GM23338 (cell line): ENCODE results near the gene DZIP1. TPM values are rescaled to one million over a fixed set of nuclear protein-coding genes. Genes with fewer than 3 reads are reported as not detected.

Source experiments
- ATAC-seq: fragments of 200-7000 bp; cut with Tn5 transposase; 3 replicates; pipeline ENCODE4 v1.9.1; 2020
- DNase-seq: peaks from one replicate; pipeline ENCODE4 v3.0.0-alpha.2; 2015; ENCODE audit warnings: low spot score
- H2AFZ ChIP-seq: fragments of 200-600 bp; sonication (generic); 2 replicates; pipeline ENCODE4 v1.8.0; 2016; ENCODE audit warnings: antibody characterized with exemption, mild to moderate bottlenecking, moderate library complexity
- H3F3A ChIP-seq: fragments of 200-600 bp; sonication (generic); replicated peaks from 2 replicates; pipeline ENCODE4 v1.8.0; 2017; ENCODE audit warnings: antibody characterized with exemption, mixed run types, low read depth
- H3K27ac ChIP-seq: fragments of 200-600 bp; sonication (generic); 2 replicates; pipeline ENCODE4 v1.6.1; 2016; ENCODE audit warnings: low read depth
- H3K27me3 ChIP-seq: fragments of 200-600 bp; sonication (generic); 2 replicates; pipeline ENCODE4 v1.8.0; 2016; ENCODE audit warnings: mild to moderate bottlenecking, mixed run types, moderate library complexity; ENCODE audit not compliant: insufficient read depth
- H3K36me3 ChIP-seq: fragments of 200-600 bp; sonication (generic); 2 replicates; pipeline ENCODE4 v1.8.0; 2016; ENCODE audit warnings: mild to moderate bottlenecking; ENCODE audit not compliant: insufficient read depth
- H3K4me1 ChIP-seq: fragments of 200-600 bp; sonication (generic); 2 replicates; pipeline ENCODE4 v1.8.0; 2016; ENCODE audit warnings: mild to moderate bottlenecking, moderate library complexity; ENCODE audit not compliant: insufficient read depth
- H3K4me2 ChIP-seq: fragments of 200-600 bp; sonication (generic); 2 replicates; pipeline ENCODE4 v1.7.1; 2017; ENCODE audit warnings: mixed run types
- H3K4me3 ChIP-seq: fragments of 200-600 bp; sonication (generic); 2 replicates; pipeline ENCODE4 v1.6.1; 2016; ENCODE audit warnings: mixed run types
- H3K79me2 ChIP-seq: fragments of 200-600 bp; sonication (generic); replicated peaks from 2 replicates; pipeline ENCODE4 v1.8.0; 2017; ENCODE audit warnings: mild to moderate bottlenecking; ENCODE audit not compliant: insufficient read depth
- H3K9me2 ChIP-seq: fragments of 200-600 bp; sonication (generic); 2 replicates; pipeline ENCODE4 v1.8.0; 2017; ENCODE audit not compliant: insufficient read depth
- H4K20me1 ChIP-seq: fragments of 200-600 bp; sonication (generic); replicated peaks from 2 replicates; pipeline ENCODE4 v1.8.0; 2017; ENCODE audit warnings: mild to moderate bottlenecking; ENCODE audit not compliant: insufficient read depth
- H3K27ac Mint-ChIP-seq: 2 replicates; pipeline ENCODE4 v1.8.0; 2020; ENCODE audit warnings: inconsistent platforms, mild to moderate bottlenecking, moderate library complexity, mixed read lengths
- H3K27me3 Mint-ChIP-seq: 3 replicates; pipeline ENCODE4 v1.8.0; 2022; ENCODE audit warnings: low read depth, mild to moderate bottlenecking, moderate library complexity, mixed read lengths, inconsistent platforms; ENCODE audit not compliant: insufficient read depth, poor library complexity
- H3K36me3 Mint-ChIP-seq: 3 replicates; pipeline ENCODE4 v1.8.0; 2021; ENCODE audit warnings: low read depth, mild to moderate bottlenecking, inconsistent platforms, moderate library complexity, mixed read lengths
- H3K4me1 Mint-ChIP-seq: 3 replicates; pipeline ENCODE4 v1.8.0; 2020; ENCODE audit warnings: mild to moderate bottlenecking, inconsistent platforms, mixed read lengths
- H3K4me3 Mint-ChIP-seq: 3 replicates; pipeline ENCODE4 v1.8.0; 2021; ENCODE audit warnings: moderate library complexity, mild to moderate bottlenecking, inconsistent platforms, mixed read lengths
- H3K9me3 Mint-ChIP-seq: 3 replicates; pipeline ENCODE4 v1.8.0; 2020; ENCODE audit warnings: moderate library complexity, mild to moderate bottlenecking, inconsistent platforms, mixed read lengths
- EZH2 ChIP-seq: fragments of 200-600 bp; sonication (generic); IDR thresholded peaks from one replicate; pipeline ENCODE4 v1.8.0; 2017; ENCODE audit warnings: antibody characterized with exemption, mild to moderate bottlenecking, low read depth; ENCODE audit not compliant: unreplicated experiment
- JUNB ChIP-seq: IDR thresholded peaks from one replicate; pipeline ENCODE4 v1.6.1; 2016; ENCODE audit warnings: antibody characterized with exemption; ENCODE audit not compliant: unreplicated experiment
- NANOG ChIP-seq: IDR thresholded peaks from 2 replicates; pipeline ENCODE4 v1.6.1; 2016; ENCODE audit warnings: antibody characterized with exemption, borderline replicate concordance
- POLR2AphosphoS5 ChIP-seq: IDR thresholded peaks from 2 replicates; pipeline ENCODE4 v1.6.1; 2016; ENCODE audit warnings: antibody characterized with exemption, low read depth
- STAT1 ChIP-seq: IDR thresholded peaks from one replicate; pipeline ENCODE4 v1.6.1; 2016; ENCODE audit warnings: antibody characterized with exemption; ENCODE audit not compliant: unreplicated experiment
- ZNF331 ChIP-seq: fragments of 250-450 bp; sonication (Bioruptor Pico); IDR thresholded peaks from 2 replicates; pipeline ENCODE4 v1.5.0; 2020; ENCODE audit warnings: low read depth, mild to moderate bottlenecking, moderate library complexity
- ZNF462 ChIP-seq: fragments of 250-450 bp; sonication (Bioruptor Pico); IDR thresholded peaks from 2 replicates; pipeline ENCODE4 v1.5.0; 2020; ENCODE audit warnings: mild to moderate bottlenecking, moderate library complexity
- polyA plus RNA-seq: library from polyadenylated mRNA; unstranded; fragments of >200 nt; fragmentation: Nextera tagmentation; extraction: Ambion mirVana; gene quantifications from 2 replicates; pipeline ENCODE4 v1.2.1, GENCODE V29; 2016
- total RNA-seq: library from RNA; depleted of rRNA; stranded (reverse); fragments of >200 nt; shearing (Covaris generic); gene quantifications from 2 replicates; pipeline ENCODE4 v1.2.3, GENCODE V29; 2014
- TF ChIP-seq, protein P1 (sequence below): IDR thresholded peaks from 2 replicates; pipeline ENCODE4 v1.6.1; 2016; ENCODE audit warnings: antibody characterized with exemption
- TF ChIP-seq, protein P2 (sequence below), 2 experiments: fragments of 200-600 bp in 1 of 2; sonication (generic) in 1 of 2; conservative IDR thresholded peaks; 2 replicates each; pipeline versions ENCODE4 v1.5.1 to v1.6.1; 2016 to 2017; ENCODE audit warnings: antibody characterized with exemption in 2 of 2, low read depth in 2 of 2, mild to moderate bottlenecking in 2 of 2, moderate library complexity in 1 of 2

Gene DZIP1
- total and polyA plus RNA-seq, 2 experiments from 2014 or later = 10.6 to 24.2 TPM

DNA sequence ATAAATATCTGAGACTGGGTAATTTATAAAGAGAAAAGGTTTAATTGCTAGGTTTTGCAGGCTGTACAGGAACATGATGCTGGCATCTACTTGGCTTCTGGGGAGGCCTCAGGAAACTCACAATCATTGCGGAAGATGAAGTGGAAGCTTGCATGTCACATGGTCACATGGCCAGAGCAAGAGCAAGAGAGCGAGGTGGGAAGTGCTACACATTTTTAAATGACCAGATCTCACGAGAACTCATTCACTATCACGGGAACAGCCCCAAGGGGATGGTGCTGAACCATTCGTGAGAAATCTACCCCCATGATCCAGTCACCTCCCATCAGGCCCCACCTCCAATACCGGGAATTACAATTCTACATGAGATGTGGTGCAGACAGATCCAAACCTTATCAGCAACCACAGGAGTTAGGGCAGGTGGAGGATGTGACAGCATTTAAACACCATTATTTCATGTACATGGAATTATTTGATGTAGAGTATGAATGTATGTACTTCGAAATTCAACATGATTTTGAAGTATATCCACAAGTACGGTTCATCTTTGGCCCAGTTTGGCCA, 102.5 kb downstream of the DZIP1 start:
- Mint-ChIP-seq H3K9me3 (no peaks in the 10 kb centered on the region), H3K4me1 (peaks cover 19% of the 10 kb centered on the region), H3K4me3 (no peak overlapping the region), H3K36me3 (no peaks in the 10 kb centered on the region), H3K27ac (no peak overlapping the region), H3K27me3 (peaks cover 2% of the 10 kb centered on the region)
- Histone ChIP-seq H3K9me2 (no peaks in the 10 kb centered on the region), H3K36me3 (no peaks in the 10 kb centered on the region), H3F3A (no peaks in the 10 kb centered on the region), H3K27ac (no peak overlapping the region), H2AFZ (no peak overlapping the region), H3K4me2 (no peak overlapping the region), H3K79me2 (no peaks in the 10 kb centered on the region), H4K20me1 (no peaks in the 10 kb centered on the region), H3K27me3 (no peaks in the 10 kb centered on the region), H3K4me1 (no peaks in the 10 kb centered on the region; the same call in 1 of the 2 replicates), H3K4me3 (no peak overlapping the region)
- TF ChIP-seq ZNF331 (CRISPR knock-in tag) (no peak), ZNF462 (CRISPR knock-in tag) (no peak)
- no peak for ATAC-seq
- DNase-seq = no peak

DNA sequence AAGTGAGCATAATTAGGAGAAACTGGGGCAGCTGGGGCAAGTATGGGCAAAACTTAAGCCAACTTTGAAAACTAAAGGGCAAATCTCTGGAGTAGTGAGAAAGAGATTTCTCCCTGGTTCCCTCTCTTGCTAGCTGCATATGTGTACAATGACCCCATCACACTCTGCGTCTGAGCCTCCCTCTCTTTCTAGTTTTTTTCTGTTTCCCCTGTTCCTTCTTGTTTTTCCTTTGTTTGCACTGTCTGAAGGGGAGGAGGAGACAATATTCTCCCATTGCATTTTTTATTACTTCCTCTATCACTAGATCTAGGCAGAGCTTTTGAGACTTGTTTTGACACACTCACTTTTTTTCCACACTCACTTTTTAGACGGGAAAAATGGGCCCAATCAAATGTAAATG, 103.2 kb downstream of the DZIP1 start:
- Histone ChIP-seq H3K9me2 (no peaks in the 10 kb centered on the region), H3F3A (no peaks in the 10 kb centered on the region), H2AFZ (peak overlapping the region; percentile 93; the same call in 1 of the 2 replicates), H3K4me1 (no peaks in the 10 kb centered on the region; the same call in 1 of the 2 replicates), H3K4me3 (no peak overlapping the region), H3K4me2 (no peak overlapping the region), H3K79me2 (no peaks in the 10 kb centered on the region), H3K27ac (no peak overlapping the region), H3K27me3 (no peaks in the 10 kb centered on the region), H3K36me3 (no peaks in the 10 kb centered on the region), H4K20me1 (no peaks in the 10 kb centered on the region)
- H3K4me1 Mint-ChIP-seq = peaks cover 19% of the 10 kb centered on the region
- H3K9me3 Mint-ChIP-seq = no peaks in the 10 kb centered on the region
- H3K4me3 Mint-ChIP-seq = no peak overlapping the region
- peaks cover 2% of the 10 kb centered on the region for H3K27me3 Mint-ChIP-seq
- H3K27ac Mint-ChIP-seq = peak overlapping the region; percentile 66
- DNase-seq (no peak), ATAC-seq (no peak)
- H3K36me3 Mint-ChIP-seq = no peaks in the 10 kb centered on the region
- no peak for TF ChIP-seq POLR2AphosphoS5
- no peak for TF ChIP-seq ZNF331 (CRISPR knock-in tag)
- TF ChIP-seq NANOG = no peak
- TF ChIP-seq EZH2 = no peak
- TF ChIP-seq, protein P1, sequence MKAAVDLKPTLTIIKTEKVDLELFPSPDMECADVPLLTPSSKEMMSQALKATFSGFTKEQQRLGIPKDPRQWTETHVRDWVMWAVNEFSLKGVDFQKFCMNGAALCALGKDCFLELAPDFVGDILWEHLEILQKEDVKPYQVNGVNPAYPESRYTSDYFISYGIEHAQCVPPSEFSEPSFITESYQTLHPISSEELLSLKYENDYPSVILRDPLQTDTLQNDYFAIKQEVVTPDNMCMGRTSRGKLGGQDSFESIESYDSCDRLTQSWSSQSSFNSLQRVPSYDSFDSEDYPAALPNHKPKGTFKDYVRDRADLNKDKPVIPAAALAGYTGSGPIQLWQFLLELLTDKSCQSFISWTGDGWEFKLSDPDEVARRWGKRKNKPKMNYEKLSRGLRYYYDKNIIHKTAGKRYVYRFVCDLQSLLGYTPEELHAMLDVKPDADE = no peak
- TF ChIP-seq, protein P2, sequence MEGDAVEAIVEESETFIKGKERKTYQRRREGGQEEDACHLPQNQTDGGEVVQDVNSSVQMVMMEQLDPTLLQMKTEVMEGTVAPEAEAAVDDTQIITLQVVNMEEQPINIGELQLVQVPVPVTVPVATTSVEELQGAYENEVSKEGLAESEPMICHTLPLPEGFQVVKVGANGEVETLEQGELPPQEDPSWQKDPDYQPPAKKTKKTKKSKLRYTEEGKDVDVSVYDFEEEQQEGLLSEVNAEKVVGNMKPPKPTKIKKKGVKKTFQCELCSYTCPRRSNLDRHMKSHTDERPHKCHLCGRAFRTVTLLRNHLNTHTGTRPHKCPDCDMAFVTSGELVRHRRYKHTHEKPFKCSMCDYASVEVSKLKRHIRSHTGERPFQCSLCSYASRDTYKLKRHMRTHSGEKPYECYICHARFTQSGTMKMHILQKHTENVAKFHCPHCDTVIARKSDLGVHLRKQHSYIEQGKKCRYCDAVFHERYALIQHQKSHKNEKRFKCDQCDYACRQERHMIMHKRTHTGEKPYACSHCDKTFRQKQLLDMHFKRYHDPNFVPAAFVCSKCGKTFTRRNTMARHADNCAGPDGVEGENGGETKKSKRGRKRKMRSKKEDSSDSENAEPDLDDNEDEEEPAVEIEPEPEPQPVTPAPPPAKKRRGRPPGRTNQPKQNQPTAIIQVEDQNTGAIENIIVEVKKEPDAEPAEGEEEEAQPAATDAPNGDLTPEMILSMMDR (conservative IDR thresholded peaks at IDR 0.05; ENCODE audit: low read depth in 2 of 2) = no peak
- no peak for TF ChIP-seq STAT1
- no peak for TF ChIP-seq JUNB
